GM13977 (cell line): ENCODE results near the gene FKBP2.

ENCODE experiments used
- DNase-seq: peaks from one replicate; pipeline ENCODE4 v3.0.0; 2012; ENCODE audit warnings: low spot score
- in situ Hi-C: fragments of 300-500 bp; cut with MboI; formaldehyde crosslinking; loops from one replicate; pipeline ENCODE4 v1.12.0; 2022; ENCODE audit warnings: low sequenced_read_pairs, low pct_unique_long_range_greater_than_20kb, mixed read lengths, inconsistent platforms; ENCODE audit not compliant: unreplicated experiment
- TF ChIP-seq, protein P1 (sequence below): IDR thresholded peaks from 2 replicates; pipeline ENCODE4 v1.5.1; 2012; ENCODE audit warnings: mild to moderate bottlenecking, control low read depth; ENCODE audit not compliant: insufficient read depth; ENCODE audit errors: extremely low read depth, missing control alignments

FKBP2 gene

DNA sequence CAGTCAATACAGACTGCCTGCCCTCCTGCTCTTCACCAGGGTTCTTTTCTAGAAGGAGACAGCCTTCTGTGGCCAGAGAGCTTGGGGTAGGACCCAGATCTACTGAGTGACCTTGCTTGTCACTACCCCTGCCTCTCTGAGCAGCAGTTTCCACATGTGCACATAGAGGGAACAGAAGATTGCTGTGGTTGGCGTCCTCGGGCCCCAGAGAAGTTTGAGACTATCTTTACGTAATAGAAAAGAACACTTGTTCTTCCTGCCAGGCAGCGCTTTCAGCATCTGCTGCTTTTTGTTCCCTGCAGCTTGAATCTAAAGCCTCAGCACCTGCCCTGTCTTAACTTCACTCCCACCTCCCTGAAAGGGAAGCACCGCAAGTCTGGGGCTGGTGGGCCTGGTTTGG is 1.9 kb upstream of the FKBP2 start:
- peak; percentile 36 for DNase-seq
- in situ Hi-C loops = no loop called here
- TF ChIP-seq, protein P1, sequence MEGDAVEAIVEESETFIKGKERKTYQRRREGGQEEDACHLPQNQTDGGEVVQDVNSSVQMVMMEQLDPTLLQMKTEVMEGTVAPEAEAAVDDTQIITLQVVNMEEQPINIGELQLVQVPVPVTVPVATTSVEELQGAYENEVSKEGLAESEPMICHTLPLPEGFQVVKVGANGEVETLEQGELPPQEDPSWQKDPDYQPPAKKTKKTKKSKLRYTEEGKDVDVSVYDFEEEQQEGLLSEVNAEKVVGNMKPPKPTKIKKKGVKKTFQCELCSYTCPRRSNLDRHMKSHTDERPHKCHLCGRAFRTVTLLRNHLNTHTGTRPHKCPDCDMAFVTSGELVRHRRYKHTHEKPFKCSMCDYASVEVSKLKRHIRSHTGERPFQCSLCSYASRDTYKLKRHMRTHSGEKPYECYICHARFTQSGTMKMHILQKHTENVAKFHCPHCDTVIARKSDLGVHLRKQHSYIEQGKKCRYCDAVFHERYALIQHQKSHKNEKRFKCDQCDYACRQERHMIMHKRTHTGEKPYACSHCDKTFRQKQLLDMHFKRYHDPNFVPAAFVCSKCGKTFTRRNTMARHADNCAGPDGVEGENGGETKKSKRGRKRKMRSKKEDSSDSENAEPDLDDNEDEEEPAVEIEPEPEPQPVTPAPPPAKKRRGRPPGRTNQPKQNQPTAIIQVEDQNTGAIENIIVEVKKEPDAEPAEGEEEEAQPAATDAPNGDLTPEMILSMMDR = no peak

DNA sequence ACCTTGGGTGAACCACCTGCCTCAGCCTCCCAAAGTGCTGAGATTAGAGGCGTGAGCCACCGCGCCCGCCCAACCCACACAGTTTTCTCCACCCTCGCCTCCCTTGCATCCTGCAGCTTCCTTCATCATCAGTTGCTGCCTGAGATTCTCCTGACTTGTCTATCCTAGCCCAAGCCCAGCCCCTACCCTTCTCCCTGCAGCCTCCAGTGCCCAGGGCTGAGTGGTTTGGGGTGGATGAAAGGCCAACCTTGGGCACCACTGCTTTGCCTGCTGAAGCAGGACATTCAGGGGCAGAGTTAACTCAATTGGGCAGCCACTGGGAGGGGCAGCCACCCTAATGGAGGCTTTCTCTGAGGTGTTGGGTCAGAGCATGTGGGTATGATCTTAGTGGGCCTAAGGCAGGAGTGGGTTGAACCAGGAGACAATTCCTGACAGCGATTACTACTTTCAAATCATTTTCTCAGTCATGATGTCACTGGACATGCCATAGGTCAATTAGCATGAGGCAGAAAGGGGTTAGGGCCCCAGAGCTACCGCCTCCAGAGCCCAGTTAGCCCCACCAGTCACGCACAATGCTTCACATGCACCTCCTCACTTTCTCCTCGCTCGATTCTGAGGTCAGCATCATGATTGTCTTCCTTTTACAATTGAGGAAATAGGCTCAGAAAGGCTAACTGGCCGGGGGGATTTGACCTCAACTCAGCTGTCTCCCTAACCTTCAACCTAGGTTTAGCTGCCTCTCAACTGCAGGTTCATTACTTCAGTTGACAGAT is 1.0 kb upstream of the FKBP2 start:
- peak; percentile 80 for DNase-seq
- in situ Hi-C loops = no loop called here
- TF ChIP-seq, protein P1 = no peak

DNA sequence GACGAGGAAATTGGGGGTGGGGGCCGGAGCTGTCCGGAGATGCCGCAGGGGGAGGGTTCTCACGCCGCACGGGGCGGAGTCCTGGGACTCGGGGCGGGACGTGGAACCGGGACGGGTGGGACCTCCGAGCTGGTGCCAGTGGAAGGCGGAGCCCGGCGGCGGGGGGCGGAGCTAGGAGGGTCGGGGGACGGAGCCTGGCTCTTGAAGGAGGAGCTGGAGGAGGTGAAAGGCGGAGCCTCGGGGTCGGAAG is 271 bp downstream of the FKBP2 start:
- peak; percentile 98 for DNase-seq
- TF ChIP-seq, protein P1 = no peak
- in situ Hi-C loops = no loop called here

DNA sequence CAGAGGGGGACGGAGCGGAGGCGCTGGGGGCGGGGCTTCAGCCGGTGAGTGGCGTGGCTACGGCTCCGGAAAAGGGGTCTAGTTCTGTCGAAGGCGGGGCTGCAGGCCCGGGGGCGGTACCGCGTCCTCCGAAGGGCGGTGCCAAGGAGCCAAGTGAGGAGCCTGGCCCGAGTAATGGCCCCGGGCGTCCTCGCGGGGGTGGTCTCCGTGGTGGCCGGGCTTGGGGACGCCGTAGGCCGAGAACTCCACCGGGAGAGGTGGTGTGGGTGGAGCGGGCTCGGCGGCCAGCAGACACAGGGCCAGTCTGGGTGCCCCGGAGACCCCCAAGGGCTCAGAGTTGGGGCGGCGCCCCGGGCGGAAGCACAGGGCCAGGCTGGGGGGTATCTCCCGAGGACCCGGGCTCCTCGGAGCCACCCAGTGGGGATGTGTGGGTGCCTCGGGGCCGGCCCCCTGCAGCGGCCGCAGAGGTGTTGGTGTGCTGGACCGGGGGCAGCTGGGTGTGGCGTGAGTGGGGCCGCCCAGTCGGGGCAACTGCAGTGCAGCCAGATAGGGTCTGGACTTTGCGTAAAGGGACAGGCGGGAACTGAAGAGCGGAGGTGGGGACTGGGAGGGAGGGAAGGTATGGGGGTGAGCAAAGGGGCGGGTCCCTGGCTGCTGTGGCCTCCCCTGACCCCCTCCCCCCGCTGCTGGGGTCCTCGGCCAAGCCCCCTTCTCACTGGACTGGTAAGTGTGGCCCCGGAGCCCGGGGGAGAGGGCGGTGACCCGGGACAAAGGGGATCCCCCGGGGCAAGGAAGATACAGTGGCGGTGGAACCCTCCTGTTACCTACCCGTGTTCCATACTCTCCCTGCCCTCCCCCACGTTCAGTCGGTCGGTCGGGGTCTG is 838 bp downstream of the FKBP2 start:
- no peak for DNase-seq
- in situ Hi-C loops = no loop called here
- TF ChIP-seq, protein P1 = no peak

DNA sequence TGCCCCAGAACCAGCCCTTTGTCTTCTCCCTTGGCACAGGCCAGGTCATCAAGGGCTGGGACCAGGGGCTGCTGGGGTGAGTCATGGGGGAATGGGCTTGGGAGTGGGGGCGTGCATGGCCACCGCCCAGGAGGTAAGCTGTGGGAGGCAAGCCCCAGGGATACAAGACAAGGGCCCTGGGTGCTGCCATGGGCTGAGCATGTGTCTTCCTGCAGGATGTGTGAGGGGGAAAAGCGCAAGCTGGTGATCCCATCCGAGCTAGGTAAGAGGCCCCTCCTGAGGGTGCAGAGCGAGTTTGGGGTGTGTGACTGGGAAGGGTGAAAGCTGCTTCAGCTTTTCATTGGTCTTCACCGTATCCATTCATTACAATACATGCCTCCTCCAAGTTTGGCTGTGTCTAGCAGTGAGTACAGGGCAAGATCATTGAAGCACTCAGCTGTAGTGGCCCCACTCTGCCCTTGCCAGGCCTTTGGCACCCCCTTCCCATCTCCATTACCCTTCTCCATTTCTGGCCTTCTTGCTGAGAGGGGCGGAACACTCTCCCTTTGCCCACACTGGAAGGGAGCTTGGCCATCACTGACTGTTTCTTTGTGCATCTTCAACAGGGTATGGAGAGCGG is 2.5 kb downstream of the FKBP2 start:
- in situ Hi-C loops = no loop called here
- DNase-seq = no peak
- TF ChIP-seq, protein P1 = no peak

DNA sequence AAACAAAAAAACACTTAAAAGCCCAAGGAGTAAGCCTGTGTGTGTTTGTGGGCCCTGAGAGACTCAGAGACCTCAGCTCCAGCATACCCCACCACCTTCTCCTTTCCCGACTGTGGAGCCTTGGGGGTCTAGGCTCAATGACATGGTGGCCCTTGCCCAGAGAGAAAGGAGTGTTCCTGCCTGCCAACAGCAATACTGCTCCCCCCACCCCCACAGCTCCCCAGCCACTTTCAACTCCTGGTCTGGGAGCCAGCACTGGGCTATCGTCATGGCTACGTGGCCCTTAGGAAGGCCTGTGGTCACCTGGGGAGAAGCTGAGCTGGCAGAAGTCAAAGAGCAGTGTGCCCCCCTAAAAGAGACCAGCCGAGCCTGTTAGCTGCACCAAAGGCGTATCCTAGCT is 3.2 kb downstream of the FKBP2 start:
- TF ChIP-seq, protein P1 = no peak
- no peak for DNase-seq
- in situ Hi-C loops = no loop called here
